ENCODE results near the gene EIF2B4. TPM values are rescaled to one million over a fixed set of nuclear protein-coding genes. Genes with fewer than 3 reads are reported as not detected.

Gene EIF2B4
- total and polyA plus RNA-seq, 2 of the 13 experiments (the other 11 are each of a cell fraction or from before 2014, with no cell fraction given) = 91.5 to 96.4 TPM

DNA sequence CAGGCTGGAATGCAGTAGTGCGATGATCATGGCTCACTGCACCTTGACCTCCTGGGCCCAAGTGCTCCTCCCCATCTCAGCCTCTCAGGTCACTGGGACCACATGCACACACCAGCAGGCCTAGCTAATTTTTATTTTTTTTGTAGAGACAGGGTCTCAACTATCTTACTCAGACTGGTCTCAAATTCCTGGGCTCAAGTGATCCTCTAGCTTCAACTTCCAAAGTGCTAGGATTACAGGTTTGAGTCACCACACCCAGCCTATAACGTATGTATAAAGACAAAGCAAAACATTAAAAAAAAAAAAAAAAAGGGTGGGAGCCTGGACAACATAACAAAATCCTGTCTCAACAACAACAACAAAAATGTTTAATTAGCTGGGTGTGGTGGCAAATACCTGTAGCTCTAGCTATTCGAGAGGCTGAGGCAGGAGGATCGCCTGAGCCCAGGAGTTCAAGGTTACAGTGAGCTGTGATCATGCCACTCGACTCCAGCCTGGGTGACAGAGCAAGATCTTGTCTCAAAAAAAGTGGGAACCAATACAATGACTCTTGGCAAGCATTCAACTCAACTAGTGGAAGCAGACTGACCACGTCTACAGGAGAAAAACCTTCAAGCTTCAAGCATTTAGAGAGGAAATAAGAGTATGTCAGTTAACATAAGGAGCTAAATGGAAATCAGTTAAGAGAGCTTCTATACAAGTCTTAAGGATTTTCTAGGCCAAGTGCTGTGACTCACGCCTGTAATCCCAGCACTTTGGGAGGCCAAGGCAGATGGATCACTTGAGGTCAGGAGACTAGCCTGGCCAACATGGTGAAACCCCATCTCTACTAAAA is 16.2 kb downstream of the EIF2B4 start (continued):
- TF ChIP-seq STAT6 (CRISPR knock-in tag; IDR thresholded peaks at IDR 0.05; ENCODE audit: borderline replicate concordance) (no peak), ZFY (CRISPR knock-in tag; IDR thresholded peaks at IDR 0.05) (peak; percentile 68), PAF1 (CRISPR knock-in tag; IDR thresholded peaks at IDR 0.05) (no peak), POLR2AphosphoS5 (IDR thresholded peaks at IDR 0.05; ENCODE audit: low read depth, low read length) (peak; percentile 21; the same call in 1 of the 2 replicates), GLI4 (CRISPR knock-in tag; IDR thresholded peaks at IDR 0.05; ENCODE audit: borderline replicate concordance) (peak; percentile 20; the same call in 1 of the 2 replicates), NCOA2 (CRISPR knock-in tag; IDR thresholded peaks at IDR 0.05) (peak; percentile 20; the same call in 1 of the 2 replicates), ZNF776 (CRISPR knock-in tag; IDR thresholded peaks at IDR 0.05) (no peak), ZNF230 (CRISPR knock-in tag; IDR thresholded peaks at IDR 0.05) (0 out of 2 replicates have a peak, but pooled peaks have one; percentile 26), NR3C1 (CRISPR knock-in tag; IDR thresholded peaks at IDR 0.05) (no peak), CCDC6 (CRISPR knock-in tag; IDR thresholded peaks at IDR 0.05) (no peak), ZMYM4 (CRISPR knock-in tag; IDR thresholded peaks at IDR 0.05) (peak; percentile 34; the same call in 1 of the 2 replicates), FOXK2 (IDR thresholded peaks at IDR 0.05) (no peak), HCFC1 (IDR thresholded peaks at IDR 0.05; ENCODE audit: low read depth, low read length) (no peak), ZMYM2 (CRISPR knock-in tag; IDR thresholded peaks at IDR 0.05) (no peak), KAT7 (CRISPR knock-in tag; IDR thresholded peaks at IDR 0.05; ENCODE audit: borderline replicate concordance) (peak; percentile 50; the same call in 1 of the 2 replicates), ZSCAN20 (CRISPR knock-in tag; IDR thresholded peaks at IDR 0.05; ENCODE audit: borderline replicate concordance) (no peak), SUZ12 (IDR thresholded peaks at IDR 0.05; ENCODE audit: low read depth, low read length) (no peak), ZNF180 (CRISPR knock-in tag; IDR thresholded peaks at IDR 0.05; ENCODE audit: borderline replicate concordance, low read depth) (no peak), SOX5 (CRISPR knock-in tag; IDR thresholded peaks at IDR 0.05; ENCODE audit: borderline replicate concordance) (peak; percentile 11), ZFP36 (IDR thresholded peaks at IDR 0.05; ENCODE audit: borderline replicate concordance, low read depth, low read length, partially characterized antibody) (no peak), TOE1 (CRISPR knock-in tag; IDR thresholded peaks at IDR 0.05) (no peak), PLSCR1 (CRISPR knock-in tag; IDR thresholded peaks at IDR 0.05; ENCODE audit: borderline replicate concordance) (no peak), ZNF431 (CRISPR knock-in tag; IDR thresholded peaks at IDR 0.05; ENCODE audit: borderline replicate concordance, low read depth) (no peak), ZNF263 (CRISPR knock-in tag; IDR thresholded peaks at IDR 0.05) (peak; percentile 71), ZNF138 (CRISPR knock-in tag; IDR thresholded peaks at IDR 0.05; ENCODE audit: low read depth) (no peak), GRHL1 (CRISPR knock-in tag; conservative IDR thresholded peaks at IDR 0.05) (no peak), SAFB2 (CRISPR knock-in tag; IDR thresholded peaks at IDR 0.05; ENCODE audit: borderline replicate concordance, low read depth) (no peak)
